Small intestine (tissue), 7 donors: ENCODE measurements around the gene AGAP3. TPM values are rescaled to one million over a fixed set of nuclear protein-coding genes. Genes with fewer than 3 reads are reported as not detected.

Experiments
- DNase-seq, 2 donors: peaks; one replicate each; pipeline versions ENCODE4 v3.0.0 to v3.0.0-alpha.2; 2013
- FAIRE-seq: peaks from 2 replicates; lab custom pipeline; 2012; peaks lifted over from hg19 to GRCh38; lab: Jason Lieb, UNC
- H3K27ac ChIP-seq, 3 donors: one replicate each; pipeline ENCODE4 v1.5.1; 2013; ENCODE audit warnings: low read length in 2 of 3, mild to moderate bottlenecking in 2 of 3, control low read depth in 1 of 3, inconsistent platforms in 1 of 3, low read depth in 1 of 3, moderate library complexity in 1 of 3
- H3K27me3 ChIP-seq, 3 donors: one replicate each; pipeline ENCODE4 v1.6.1; 2013; ENCODE audit warnings: low read length in 3 of 3, inconsistent platforms in 1 of 3; ENCODE audit not compliant: control insufficient read depth in 3 of 3, insufficient read depth in 3 of 3
- H3K36me3 ChIP-seq, 3 donors: one replicate each; pipeline ENCODE4 v1.6.1; 2013; ENCODE audit warnings: low read length in 3 of 3, inconsistent platforms in 1 of 3, low read depth in 1 of 3, mild to moderate bottlenecking in 1 of 3, moderate library complexity in 1 of 3; ENCODE audit not compliant: control insufficient read depth in 3 of 3, insufficient read depth in 2 of 3
- H3K4me1 ChIP-seq, 3 donors: one replicate each; pipeline ENCODE4 v1.6.1; 2013; ENCODE audit warnings: low read length in 2 of 3, inconsistent platforms in 1 of 3, low read depth in 1 of 3, mild to moderate bottlenecking in 1 of 3, moderate library complexity in 1 of 3; ENCODE audit not compliant: control insufficient read depth in 3 of 3, insufficient read depth in 2 of 3
- H3K4me3 ChIP-seq, 3 donors: one replicate each; pipeline ENCODE4 v1.5.1; 2013; ENCODE audit warnings: low read length in 3 of 3, control low read depth in 1 of 3, inconsistent platforms in 1 of 3, low read depth in 1 of 3, mild to moderate bottlenecking in 1 of 3, moderate library complexity in 1 of 3
- H3K9me3 ChIP-seq, 2 donors: one replicate each; pipeline ENCODE4 v1.6.1; 2013; ENCODE audit warnings: low read depth in 1 of 2, low read length in 1 of 2; ENCODE audit not compliant: control insufficient read depth in 2 of 2, insufficient read depth in 1 of 2
- WGBS, 3 donors: extraction: QIAGEN DNeasy Blood & Tissue Kit; methylation state at CpG; one replicate each; pipeline ENCODE4 v1.1.7; 2013; 5-methylcytosine and 5-hydroxymethylcytosine counted together
- polyA plus RNA-seq, 4 donors: library from polyadenylated mRNA; stranded (reverse) in 3 of 4; unstranded in 1 of 4; fragments of 200-250 nt in 3 of 4; fragments of 120-200 nt in 1 of 4; gene quantifications; one replicate each; pipeline versions ENCODE4 v1.2.1 to v1.2.3, GENCODE V29; 2013
- donor health status: healthy with polysubstance abuse.
- donor health status: control.
- donor health status: control.
- donor health status: Bipolar disorder and iron deficiency.
- donor health status: healthy.

AGAP3 gene
- polyA plus RNA-seq, 4 donors, result 46.5 to 57.9 (median 54.4) TPM

DNA sequence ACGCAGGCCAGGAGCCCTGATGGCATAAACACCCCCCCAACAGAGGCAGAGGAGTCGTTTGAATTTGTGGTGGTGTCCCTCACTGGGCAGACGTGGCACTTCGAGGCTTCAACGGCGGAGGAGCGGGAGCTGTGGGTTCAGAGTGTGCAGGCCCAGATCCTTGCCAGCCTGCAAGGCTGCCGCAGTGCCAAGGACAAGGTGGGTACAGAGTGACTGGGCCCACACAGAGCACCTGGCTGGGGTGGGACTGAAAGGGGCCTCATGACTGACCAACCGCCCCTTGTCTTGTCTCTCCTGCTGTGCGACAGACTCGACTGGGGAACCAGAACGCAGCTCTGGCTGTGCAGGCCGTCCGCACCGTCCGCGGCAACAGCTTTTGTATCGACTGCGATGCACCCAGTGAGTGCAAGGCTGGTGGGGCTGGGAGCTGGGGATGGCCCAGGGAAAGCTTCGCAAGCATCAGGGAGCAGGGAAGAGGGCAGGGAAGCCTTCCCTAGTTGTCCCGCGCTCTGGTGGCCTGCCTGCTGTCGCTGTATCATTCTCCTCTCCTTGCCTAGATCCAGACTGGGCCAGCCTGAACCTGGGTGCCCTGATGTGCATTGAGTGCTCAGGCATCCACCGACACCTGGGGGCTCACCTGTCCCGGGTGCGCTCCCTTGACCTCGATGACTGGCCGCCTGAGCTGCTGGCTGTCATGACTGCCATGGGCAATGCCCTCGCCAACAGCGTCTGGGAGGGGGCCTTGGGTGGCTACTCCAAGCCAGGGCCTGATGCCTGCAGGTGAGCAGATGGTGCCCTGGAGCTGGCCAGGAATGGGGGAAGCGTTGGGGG is 55.8 kb downstream of the AGAP3 start:
- Histone ChIP-seq H3K4me1 (peaks cover 0 to 19% (median 0%) of the 10 kb centered on the region in 3 donors), H3K9me3 (no peaks in the 10 kb centered on the region), H3K4me3 (no peak overlapping the region), H3K27me3 (no peaks in the 10 kb centered on the region), H3K36me3 (peaks cover 8 to 74% (median 12%) of the 10 kb centered on the region in 3 donors), H3K27ac (no peak overlapping the region)
- FAIRE-seq (no peak), DNase-seq (no peak)
- WGBS, 3 donors, result 88% methylated on average over 30 to 31 of the region's 31 CpGs

GRCh38 chr7:151142686-151143040 is 56.4 kb downstream of the AGAP3 start:
- no peak for FAIRE-seq
- WGBS, 3 donors, result 32 to 52% (median 46%) methylated on average over 8 to 10 of the region's 10 CpGs
- peaks cover 0 to 19% (median 0%) of the 10 kb centered on the region in 3 donors for H3K4me1 ChIP-seq
- peak in 1 of 2 donors; percentile 67 for DNase-seq
- H3K4me3 ChIP-seq, result no peak overlapping the region
- peaks cover 8 to 68% (median 10%) of the 10 kb centered on the region in 3 donors for H3K36me3 ChIP-seq
- H3K27ac ChIP-seq, result no peak overlapping the region
- H3K27me3 ChIP-seq, result no peaks in the 10 kb centered on the region
- H3K9me3 ChIP-seq, result no peaks in the 10 kb centered on the region

DNA sequence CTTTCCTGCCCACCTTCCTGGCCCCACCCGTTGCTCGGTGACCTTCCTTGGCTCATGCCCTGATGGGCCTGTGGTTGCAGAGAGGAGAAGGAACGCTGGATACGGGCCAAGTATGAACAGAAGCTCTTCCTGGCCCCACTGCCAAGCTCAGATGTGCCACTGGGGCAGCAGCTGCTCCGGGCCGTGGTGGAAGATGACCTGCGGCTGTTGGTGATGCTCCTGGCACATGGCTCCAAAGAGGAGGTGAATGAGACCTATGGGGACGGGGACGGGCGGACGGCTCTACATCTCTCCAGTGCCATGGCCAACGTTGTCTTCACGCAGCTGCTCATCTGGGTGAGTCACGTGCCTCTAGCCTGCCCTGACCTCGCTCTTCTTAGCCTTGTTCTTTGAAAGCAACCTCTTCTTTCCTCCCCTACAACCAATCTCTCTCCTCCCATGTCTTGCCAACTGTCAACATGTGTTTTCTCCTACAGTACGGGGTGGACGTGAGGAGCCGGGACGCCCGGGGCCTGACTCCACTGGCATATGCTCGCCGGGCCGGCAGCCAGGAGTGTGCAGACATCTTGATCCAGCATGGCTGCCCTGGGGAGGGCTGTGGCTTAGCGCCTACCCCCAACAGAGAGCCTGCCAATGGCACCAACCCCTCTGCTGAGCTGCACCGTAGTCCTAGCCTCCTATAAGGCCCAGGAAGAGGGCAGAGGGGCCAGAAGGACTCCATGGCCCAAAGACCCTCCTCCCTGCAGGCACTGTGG is 57.2 kb downstream of the AGAP3 start:
- peaks cover 5 to 61% (median 8%) of the 10 kb centered on the region in 3 donors for H3K36me3 ChIP-seq
- H3K4me3 ChIP-seq, result no peak overlapping the region
- WGBS, 3 donors, result 73 to 80% (median 76%) methylated on average over 25 of the region's 25 CpGs
- no peak for FAIRE-seq
- peaks cover 0 to 1% (median 0%) of the 10 kb centered on the region in 3 donors for H3K27me3 ChIP-seq
- H3K27ac ChIP-seq, result no peak overlapping the region
- H3K4me1 ChIP-seq, result peaks cover 0 to 19% (median 0%) of the 10 kb centered on the region in 3 donors
- H3K9me3 ChIP-seq, result no peaks in the 10 kb centered on the region
- no peak for DNase-seq

DNA sequence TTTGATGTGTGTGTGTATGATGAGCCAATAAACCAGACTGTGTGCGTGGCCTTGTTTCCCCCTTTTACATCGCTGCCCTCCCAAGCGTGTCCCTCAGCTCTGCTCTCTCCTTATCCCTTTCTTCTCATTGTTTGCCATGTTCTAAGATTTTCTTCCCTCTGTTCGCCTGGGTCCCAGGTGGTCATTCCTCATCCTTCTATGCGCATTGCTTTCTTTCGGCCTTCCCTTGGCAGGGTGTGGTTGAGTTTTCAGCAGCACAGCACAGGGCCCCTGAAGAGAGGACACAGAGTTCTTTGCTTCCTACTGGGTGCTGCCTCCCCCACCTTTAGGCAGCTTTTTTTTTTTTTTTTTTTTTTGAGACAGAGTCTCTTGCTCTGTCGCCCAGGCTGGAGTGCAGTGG is 58.1 kb downstream of the AGAP3 start:
- peaks cover 5 to 52% (median 8%) of the 10 kb centered on the region in 3 donors for H3K36me3 ChIP-seq
- no peak overlapping the region for H3K27ac ChIP-seq
- no peak for FAIRE-seq
- H3K27me3 ChIP-seq, result peaks cover 0 to 6% (median 0%) of the 10 kb centered on the region in 3 donors
- H3K4me1 ChIP-seq, result peaks cover 0 to 19% (median 0%) of the 10 kb centered on the region in 3 donors
- WGBS, 3 donors, result 95 to 96% (median 95%) methylated on average over 7 of the region's 7 CpGs
- no peak overlapping the region for H3K4me3 ChIP-seq
- H3K9me3 ChIP-seq, result no peaks in the 10 kb centered on the region
- DNase-seq, result no peak

- DNase-seq, result no peak
- peaks cover 3 to 33% (median 5%) of the 10 kb centered on the region in 3 donors for H3K36me3 ChIP-seq
These were observed 60.5 kb downstream of the AGAP3 start for GRCh38 chr7:151146761-151147160.

GRCh38 chr7:151148319-151149259 is 62.3 kb downstream of the AGAP3 start:
- H3K27me3 ChIP-seq, result peaks cover 0 to 13% (median 0%) of the 10 kb centered on the region in 3 donors
- H3K36me3 ChIP-seq, result peaks cover 0 to 15% (median 0%) of the 10 kb centered on the region in 3 donors
- DNase-seq (no peak), FAIRE-seq (no peak)
- 60 to 63% (median 62%) methylated on average over 22 of the region's 22 CpGs for WGBS, 3 donors
- no peak overlapping the region for H3K4me3 ChIP-seq
- H3K9me3 ChIP-seq, result no peaks in the 10 kb centered on the region
- H3K27ac ChIP-seq, result no peak overlapping the region
- no peaks in the 10 kb centered on the region for H3K4me1 ChIP-seq

More at GRCh38 chr7:151146761-151147160, 60.5 kb downstream of the AGAP3 start:
- Histone ChIP-seq H3K4me3 (no peak overlapping the region), H3K27ac (no peak overlapping the region), H3K4me1 (peaks cover 0 to 15% (median 0%) of the 10 kb centered on the region in 3 donors), H3K9me3 (no peaks in the 10 kb centered on the region), H3K27me3 (peaks cover 0 to 13% (median 0%) of the 10 kb centered on the region in 3 donors)
- WGBS, 3 donors, result 65 to 76% (median 71%) methylated on average over 3 of the region's 3 CpGs
- no peak for FAIRE-seq

- no peaks in the 10 kb centered on the region for H3K4me1 ChIP-seq
- peaks cover 0 to 3% (median 0%) of the 10 kb centered on the region in 3 donors for H3K36me3 ChIP-seq
- FAIRE-seq (no peak), DNase-seq (peak in 1 of 2 donors; percentile 35)
- H3K9me3 ChIP-seq, result no peaks in the 10 kb centered on the region
- peaks cover 0 to 16% (median 0%) of the 10 kb centered on the region in 3 donors for H3K27me3 ChIP-seq
- no peak overlapping the region for H3K4me3 ChIP-seq
- H3K27ac ChIP-seq, result no peak overlapping the region
- 12 to 58% (median 39%) methylated on average over 3 of the region's 3 CpGs for WGBS, 3 donors
These were observed 64.1 kb downstream of the AGAP3 start for GRCh38 chr7:151150388-151150787.
